ENCODE results near the gene BANK1.

GRCh38 chr4:101792056-101792590, 1.6 kb downstream of the BANK1 start:
- TF ChIP-seq POLR2AphosphoS5 (IDR thresholded peaks at IDR 0.05; ENCODE audit: low read depth), result no peak
- TF ChIP-seq CTCF (IDR thresholded peaks at IDR 0.05; ENCODE audit: insufficient read depth, low read length), result no peak
- no peak for TF ChIP-seq REST (IDR thresholded peaks at IDR 0.05; ENCODE audit: insufficient replicate concordance, low read depth)
- no peak for TF ChIP-seq GABPA (IDR thresholded peaks at IDR 0.05; ENCODE audit: low read depth)

Data from HL-60 (cell line).